Measurements from ENCODE around the gene C1QB. TPM values are rescaled to one million over a fixed set of nuclear protein-coding genes. Genes with fewer than 3 reads are reported as not detected.
A peak's percentile ranks its signal among the peaks of the same experiment; 100 is the strongest.

The C1QB gene
- total RNA-seq, 4 donors from 2014 or later: 7.1 to 240 (median 110) TPM

- peak overlapping the region in 1 of 4 donors; percentile 9 for H3K27ac ChIP-seq
- intact Hi-C loops (cut with DNase I): no loop called here
- H3K9me3 ChIP-seq: no peaks in the 10 kb centered on the region
- DNase-seq: no peak
- no peaks in the 10 kb centered on the region for H3K36me3 ChIP-seq
- peak overlapping the region in 3 of 4 donors; percentile 10 to 42 (median 31) for H3K4me3 ChIP-seq
- TF ChIP-seq POLR2A (IDR thresholded peaks at IDR 0.05) (no peak), CTCF (IDR thresholded peaks at IDR 0.05) (no peak)
- H3K27me3 ChIP-seq: peaks cover 0 to 93% (median 0%) of the 10 kb centered on the region in 4 donors
- peaks cover 3 to 9% (median 3%) of the 10 kb centered on the region in 3 donors for H3K4me1 ChIP-seq
- 30 to 40% methylated on average over 3 of the region's 3 CpGs for WGBS, 2 donors
Observed at GRCh38 chr1:22637907-22638445, 15.1 kb upstream of the C1QB start.

GRCh38 chr1:22638476-22639234, 14.4 kb upstream of the C1QB start:
- Histone ChIP-seq H3K36me3 (no peaks in the 10 kb centered on the region), H3K4me3 (peak overlapping the region in 2 of 4 donors; percentile 11 to 42), H3K27me3 (peaks cover 0 to 93% (median 0%) of the 10 kb centered on the region in 4 donors), H3K27ac (no peak overlapping the region), H3K4me1 (peaks cover 3 to 9% (median 3%) of the 10 kb centered on the region in 3 donors), H3K9me3 (no peaks in the 10 kb centered on the region)
- intact Hi-C loops (cut with DNase I): no loop called here
- DNase-seq: no peak
- WGBS, 2 donors: 76% methylated on average over 19 of the region's 23 CpGs; no CpG with 5 or more reads in 1 of the 2 donors
- TF ChIP-seq CTCF (IDR thresholded peaks at IDR 0.05) (no peak), POLR2A (IDR thresholded peaks at IDR 0.05) (no peak)

- peaks cover 0 to 93% (median 0%) of the 10 kb centered on the region in 4 donors for H3K27me3 ChIP-seq
- peaks cover 3 to 9% (median 3%) of the 10 kb centered on the region in 3 donors for H3K4me1 ChIP-seq
- WGBS, 2 donors: 10 to 16% methylated on average over 3 to 5 of the region's 8 CpGs
- TF ChIP-seq POLR2A (IDR thresholded peaks at IDR 0.05): no peak
- TF ChIP-seq CTCF (IDR thresholded peaks at IDR 0.05): no peak
- intact Hi-C loops (cut with DNase I): no loop called here
- no peaks in the 10 kb centered on the region for H3K36me3 ChIP-seq
- peak overlapping the region in 2 of 4 donors; percentile 11 to 42 for H3K4me3 ChIP-seq
- H3K9me3 ChIP-seq: no peaks in the 10 kb centered on the region
- no peak overlapping the region for H3K27ac ChIP-seq
- DNase-seq: no peak
Observed at GRCh38 chr1:22639286-22639685, 13.8 kb upstream of the C1QB start.

- Histone ChIP-seq H3K4me1 (peaks cover 3 to 9% (median 3%) of the 10 kb centered on the region in 3 donors), H3K27ac (no peak overlapping the region), H3K27me3 (peaks cover 0 to 77% (median 0%) of the 10 kb centered on the region in 4 donors), H3K9me3 (no peaks in the 10 kb centered on the region), H3K4me3 (no peak overlapping the region), H3K36me3 (no peaks in the 10 kb centered on the region)
- TF ChIP-seq CTCF (IDR thresholded peaks at IDR 0.05): no peak
- TF ChIP-seq POLR2A (IDR thresholded peaks at IDR 0.05): no peak
- WGBS, 2 donors: 54 to 57% methylated on average over 6 to 7 of the region's 8 CpGs
- no peak for DNase-seq
- intact Hi-C loops (cut with DNase I): loop anchor here (10.0 kb wide), 1 partner anchor 116 kb away; no protein-coding TSS in a partner anchor
Observed at GRCh38 chr1:22641247-22641646, 11.8 kb upstream of the C1QB start.

All from esophagus squamous epithelium (tissue), 5 donors.